Body of pancreas (tissue), 4 donors: ENCODE data around the gene SORL1.

Experiments used
- CTCF ChIP-seq, 7 experiments: fragments of 450-650 bp in 4 of 7; fragments of 200-600 bp in 3 of 7; sonication (generic) in 3 of 7; IDR thresholded peaks; one replicate each; pipeline ENCODE4 v1.5.1; 2016 to 2019; ENCODE audit warnings: antibody characterized with exemption in 7 of 7
- POLR2A ChIP-seq, 3 donors: fragments of 450-650 bp; IDR thresholded peaks; one replicate each; pipeline ENCODE4 v1.6.1; 2016; ENCODE audit warnings: antibody characterized with exemption in 3 of 3, mild to moderate bottlenecking in 2 of 3

- TF ChIP-seq CTCF (IDR thresholded peaks at IDR 0.05) (no peak), POLR2A (IDR thresholded peaks at IDR 0.05) (no peak)
These were observed 14.4 kb upstream of the SORL1 start for GRCh38 chr11:121437686-121438078.
